ENCODE data around the gene CHFR.
A peak's percentile ranks its signal among the peaks of the same experiment; 100 is the strongest.
"Not testable (repeated sequence)": the region's sequence is repeated elsewhere in the genome, so short reads cannot be mapped to it uniquely, and the experiment has no call there.

The CHFR gene

GRCh38 chr12:132840536-132840935, 46.9 kb downstream of the CHFR start:
- DNase-seq (ENCODE audit: low spot score), result no peak

DNA sequence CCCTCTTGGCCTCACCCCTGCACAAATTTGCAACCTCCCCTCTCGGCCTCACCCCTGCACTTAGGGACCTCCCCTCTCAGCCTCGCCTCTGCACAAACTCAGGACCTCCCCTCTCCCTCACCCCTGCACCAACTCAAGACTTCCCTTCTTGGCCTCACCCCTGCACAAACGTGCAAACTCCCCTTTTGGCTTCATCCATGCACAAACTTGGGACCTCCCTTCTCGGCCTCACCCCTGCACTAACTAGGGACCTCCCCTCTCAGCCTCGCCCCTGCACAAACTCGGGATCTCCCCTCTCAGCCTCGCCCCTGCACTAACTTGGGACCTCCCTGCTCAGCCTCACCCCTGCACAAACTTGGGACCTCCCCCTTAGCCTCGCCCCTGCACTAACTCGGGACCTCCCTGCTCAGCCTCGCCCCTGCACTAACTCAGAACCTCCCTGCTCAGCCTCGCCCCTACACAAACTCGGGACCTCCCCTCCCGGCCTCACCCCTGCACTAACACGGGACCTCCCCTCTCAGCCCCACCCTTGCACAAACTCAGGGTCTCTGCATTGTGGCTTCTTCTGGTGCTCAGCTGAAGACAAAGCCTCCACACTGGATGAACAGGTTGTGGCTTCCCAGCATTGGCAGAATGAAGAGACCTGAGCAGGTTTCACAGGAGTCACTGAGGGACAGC, 47.7 kb downstream of the CHFR start:
- DNase-seq (ENCODE audit: low spot score), result no peak

- DNase-seq (ENCODE audit: low spot score), result no peak
Observed at GRCh38 chr12:132838410-132839080, 48.9 kb downstream of the CHFR start.

- DNase-seq (ENCODE audit: low spot score), result peak; percentile 32
Observed at GRCh38 chr12:132837693-132838409, 49.6 kb downstream of the CHFR start.

DNA sequence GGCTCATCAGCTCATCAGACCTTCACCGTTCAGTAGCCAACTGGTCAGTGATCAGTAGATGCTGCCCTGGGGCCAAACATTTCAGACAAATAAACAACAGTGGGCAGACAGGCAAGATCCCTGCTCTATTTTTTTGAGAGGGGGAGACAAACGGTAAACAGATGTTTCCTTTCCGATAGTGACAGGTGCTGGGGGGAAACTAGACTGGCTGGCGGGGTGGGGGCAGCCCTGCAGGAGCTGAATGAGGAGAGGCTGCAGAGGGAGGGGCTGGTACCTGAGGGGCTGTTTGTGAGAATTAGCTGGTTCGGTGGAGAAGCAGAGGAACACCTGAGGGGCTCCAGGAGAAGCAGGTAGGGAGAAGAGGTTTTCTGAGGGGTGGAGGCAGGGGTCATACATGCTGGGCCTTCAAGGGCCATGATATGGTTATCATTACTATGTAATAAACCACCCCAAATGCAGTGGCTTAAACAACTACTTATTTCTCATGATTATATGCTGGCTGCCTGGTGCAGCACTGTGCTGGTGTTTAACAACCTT, 50.5 kb downstream of the CHFR start:
- DNase-seq (ENCODE audit: low spot score), result no peak

GRCh38 chr12:132836230-132836629, 51.2 kb downstream of the CHFR start:
- not testable (repeated sequence) for DNase-seq (ENCODE audit: low spot score)

GRCh38 chr12:132835076-132836025, 52.1 kb downstream of the CHFR start:
- DNase-seq (ENCODE audit: low spot score), result no peak

DNA sequence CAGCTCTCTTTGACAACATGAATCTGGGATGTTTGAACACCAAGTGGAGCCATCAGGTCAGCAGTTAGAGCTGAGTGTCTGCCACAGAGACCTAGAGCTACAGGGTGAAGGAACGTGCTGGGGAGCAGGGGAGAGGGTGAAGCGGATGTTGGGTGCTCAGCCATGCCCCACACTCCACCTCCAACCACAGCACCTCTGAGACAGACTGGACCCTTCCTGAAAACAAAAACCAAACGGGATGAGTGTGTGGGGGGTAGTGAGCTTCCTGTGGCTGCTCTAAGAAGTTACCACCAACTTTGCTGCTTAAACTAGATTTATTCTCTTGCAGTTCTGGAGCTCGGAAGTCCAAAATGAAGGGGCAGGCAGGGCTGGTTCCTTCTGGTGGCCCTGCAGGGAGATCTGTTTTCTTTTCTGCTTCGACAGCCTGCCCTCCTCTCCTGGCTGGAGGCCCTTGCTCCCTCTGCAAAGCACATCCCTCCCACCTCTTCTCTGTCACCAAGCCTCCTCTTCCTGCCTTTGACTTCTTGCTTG, 53.2 kb downstream of the CHFR start:
- DNase-seq (ENCODE audit: low spot score), result no peak

DNA sequence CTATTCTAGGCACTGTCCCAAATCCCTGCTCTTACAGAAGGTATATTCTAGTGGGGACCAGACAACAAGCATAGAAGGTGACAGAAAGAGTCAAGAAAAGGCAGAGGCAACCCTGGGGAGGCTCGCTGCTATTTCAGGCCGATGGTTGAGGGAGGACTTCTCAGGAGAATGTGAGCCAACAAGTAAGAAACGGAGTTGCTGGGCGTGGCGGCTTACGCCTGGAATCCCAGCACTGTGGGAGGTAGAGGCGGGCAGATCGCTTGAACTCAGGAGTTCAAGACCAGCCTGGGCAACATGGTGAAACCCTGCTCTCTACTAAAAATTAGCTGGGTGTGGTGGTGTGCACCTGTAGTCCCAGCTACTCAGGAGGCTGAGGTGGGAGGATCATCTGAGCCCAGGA, 54.1 kb downstream of the CHFR start:
- no peak for DNase-seq (ENCODE audit: low spot score)

GRCh38 chr12:132831771-132832170, 55.6 kb downstream of the CHFR start:
- no peak for DNase-seq (ENCODE audit: low spot score)

DNA sequence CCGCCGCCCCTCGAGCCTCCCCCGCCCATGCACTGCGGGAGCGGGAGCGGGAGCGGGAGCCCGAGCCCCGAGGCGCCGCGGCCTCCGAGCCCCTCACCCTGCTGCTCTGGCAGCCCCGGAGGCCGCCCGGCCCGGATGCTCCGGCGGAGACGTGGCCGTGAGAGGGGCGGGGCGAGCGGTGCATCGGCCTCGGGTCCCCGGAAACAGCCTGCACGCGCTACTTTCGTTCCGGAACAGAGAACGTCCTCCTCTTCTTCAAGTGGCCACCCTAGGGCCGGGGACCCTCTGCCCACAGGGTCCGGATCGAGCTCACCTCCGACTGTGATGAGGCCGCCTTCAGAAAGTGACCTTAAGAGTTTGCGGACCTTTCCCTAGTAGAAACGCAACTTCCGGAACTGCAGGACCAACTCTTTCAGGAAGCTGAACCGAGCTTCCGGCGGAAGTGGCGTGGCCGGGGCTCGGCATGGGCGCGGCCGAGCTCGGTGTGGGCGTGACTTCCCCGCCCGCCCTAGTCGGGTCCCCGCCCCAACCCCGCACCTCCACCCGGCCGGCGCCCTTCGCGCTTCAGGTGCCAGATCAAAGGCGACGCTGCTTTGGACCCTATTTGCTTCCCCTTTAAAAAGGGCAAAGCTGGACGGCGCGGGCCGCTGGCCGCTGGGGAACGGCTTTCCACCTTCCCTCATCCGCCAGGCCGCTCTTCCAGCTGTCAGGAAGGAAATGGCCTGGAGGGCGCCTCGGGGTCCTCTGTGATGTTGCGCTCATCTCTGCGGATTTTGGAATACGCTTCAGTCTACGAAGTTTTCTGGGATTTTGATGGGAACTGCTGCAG, 58.5 kb downstream of the CHFR start, which contains the start of gene GOLGA3:
TSS of gene GOLGA3 (minus strand) at position 164 of the 829 bp plus-strand sequence. CDS start 6,741 bp downstream, outside the sequence.
- peak; percentile 99 for DNase-seq (ENCODE audit: low spot score)

- peak; percentile 76 for DNase-seq (ENCODE audit: low spot score)
Observed at GRCh38 chr12:132827763-132828703, 59.4 kb downstream of the CHFR start.

GRCh38 chr12:132825861-132826260, 61.5 kb downstream of the CHFR start:
- no peak for DNase-seq (ENCODE audit: low spot score)

GRCh38 chr12:132825089-132825488, 62.3 kb downstream of the CHFR start:
- DNase-seq (ENCODE audit: low spot score), result no peak

- no peak for DNase-seq (ENCODE audit: low spot score)
Observed at GRCh38 chr12:132824053-132824452, 63.4 kb downstream of the CHFR start.

- no peak for DNase-seq (ENCODE audit: low spot score)
Observed at GRCh38 chr12:132818562-132818961, 68.8 kb downstream of the CHFR start.

GRCh38 chr12:132814232-132814631, 73.2 kb downstream of the CHFR start:
- no peak for DNase-seq (ENCODE audit: low spot score)

DNA sequence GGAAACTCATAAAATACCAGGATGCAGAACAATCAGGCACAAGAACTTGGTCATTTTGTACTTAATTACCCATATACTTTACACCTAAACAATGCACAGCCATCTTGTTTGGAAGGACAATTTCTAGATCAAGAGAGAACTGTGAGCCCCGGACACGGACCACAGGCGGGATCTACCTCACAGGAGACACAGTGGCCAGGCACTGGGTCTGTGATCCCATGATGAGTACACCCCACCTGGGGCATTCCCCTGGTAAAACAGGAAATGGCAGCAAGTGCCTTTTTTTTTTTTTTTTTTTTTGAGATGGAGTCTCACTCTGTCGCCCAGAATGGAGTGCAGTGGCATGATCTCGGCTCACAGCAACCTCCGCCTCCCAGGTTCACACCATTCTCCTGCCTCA, 74.0 kb downstream of the CHFR start:
- DNase-seq (ENCODE audit: low spot score), result no peak

GRCh38 chr12:132812631-132813305, 74.6 kb downstream of the CHFR start:
- no peak for DNase-seq (ENCODE audit: low spot score)

Measured in GM03348 (cell line).